Measurements from ENCODE around the gene ADGRL4. TPM values are rescaled to one million over a fixed set of nuclear protein-coding genes. Genes with fewer than 3 reads are reported as not detected.
A peak's percentile ranks its signal among the peaks of the same experiment; 100 is the strongest.

The ADGRL4 gene
- total and polyA plus RNA-seq, 11 donors: 9.0 to 41.1 (median 17.7) TPM

- intact Hi-C loops (cut with DNase I): no loop called here
- H3K4me3 ChIP-seq: no peak overlapping the region
- DNase-seq: peak in 1 of 5 donors; percentile 24
- H3K36me3 ChIP-seq: no peaks in the 10 kb centered on the region
- no peaks in the 10 kb centered on the region for H3K27me3 ChIP-seq
- H3K27ac ChIP-seq: no peak overlapping the region
- H3K4me1 ChIP-seq: no peaks in the 10 kb centered on the region
- WGBS, 4 donors: 70 to 79% (median 76%) methylated on average over 18 of the region's 18 CpGs
- peak in 1 of 4 donors; percentile 38 for ATAC-seq
- no peak for TF ChIP-seq POLR2A (IDR thresholded peaks at IDR 0.05)
- TF ChIP-seq CTCF (IDR thresholded peaks at IDR 0.05): peak in 1 of 12 donors; percentile 10
- H3K9me3 ChIP-seq: no peaks in the 10 kb centered on the region
These were observed 38.6 kb upstream of the ADGRL4 start for GRCh38 chr1:79044974-79045650.

GRCh38 chr1:79043506-79043905 lies 37.0 kb upstream of the ADGRL4 start:
- intact Hi-C loops (cut with DNase I): no loop called here
- H3K27ac ChIP-seq: no peak overlapping the region
- no peaks in the 10 kb centered on the region for H3K36me3 ChIP-seq
- ATAC-seq (no peak), DNase-seq (no peak)
- no peaks in the 10 kb centered on the region for H3K4me1 ChIP-seq
- TF ChIP-seq POLR2A (IDR thresholded peaks at IDR 0.05): no peak
- TF ChIP-seq CTCF (IDR thresholded peaks at IDR 0.05): no peak
- H3K4me3 ChIP-seq: no peak overlapping the region
- H3K27me3 ChIP-seq: no peaks in the 10 kb centered on the region
- H3K9me3 ChIP-seq: peaks cover 0 to 5% (median 0%) of the 10 kb centered on the region in 12 donors
- WGBS, 4 donors: 52 to 62% (median 57%) methylated on average over 4 of the region's 4 CpGs

- ATAC-seq: no peak
- H3K27me3 ChIP-seq: no peaks in the 10 kb centered on the region
- no peak for TF ChIP-seq POLR2A (IDR thresholded peaks at IDR 0.05)
- no peak for TF ChIP-seq CTCF (IDR thresholded peaks at IDR 0.05)
- H3K27ac ChIP-seq: no peak overlapping the region
- H3K36me3 ChIP-seq: no peaks in the 10 kb centered on the region
- no peak for DNase-seq
- WGBS, 4 donors: 19 to 60% (median 47%) methylated on average over 2 of the region's 2 CpGs
- H3K9me3 ChIP-seq: peaks cover 0 to 9% (median under 1%) of the 10 kb centered on the region in 12 donors
- H3K4me3 ChIP-seq: no peak overlapping the region
- intact Hi-C loops (cut with DNase I): no loop called here
- H3K4me1 ChIP-seq: no peaks in the 10 kb centered on the region
These were observed 36.0 kb upstream of the ADGRL4 start for GRCh38 chr1:79042539-79042938.

- H3K4me3 ChIP-seq: no peak overlapping the region
These were observed 35.6 kb upstream of the ADGRL4 start for GRCh38 chr1:79042117-79042516.

More at GRCh38 chr1:79042117-79042516, 35.6 kb upstream of the ADGRL4 start:
- no peak for DNase-seq
- Histone ChIP-seq H3K27me3 (no peaks in the 10 kb centered on the region), H3K27ac (no peak overlapping the region), H3K36me3 (no peaks in the 10 kb centered on the region), H3K9me3 (peaks cover 0 to 13% (median 4%) of the 10 kb centered on the region in 12 donors), H3K4me1 (no peaks in the 10 kb centered on the region)
- WGBS, 4 donors: 22 to 61% (median 46%) methylated on average over 2 of the region's 2 CpGs
- intact Hi-C loops (cut with DNase I): no loop called here
- ATAC-seq: no peak
- TF ChIP-seq POLR2A (IDR thresholded peaks at IDR 0.05) (no peak), CTCF (IDR thresholded peaks at IDR 0.05) (no peak)
